LNCAP (cell line): ENCODE measurements around the gene CYP27B1.

Experiments used
- TF ChIP-seq, protein P1 (sequence below): fragments of 450-650 bp; IDR thresholded peaks from 2 replicates; pipeline ENCODE4 v1.5.1; 2017; ENCODE audit warnings: mild to moderate bottlenecking

CYP27B1 gene

GRCh38 chr12:57722716-57723629 is 43.9 kb downstream of the CYP27B1 start:
- TF ChIP-seq, protein P1, sequence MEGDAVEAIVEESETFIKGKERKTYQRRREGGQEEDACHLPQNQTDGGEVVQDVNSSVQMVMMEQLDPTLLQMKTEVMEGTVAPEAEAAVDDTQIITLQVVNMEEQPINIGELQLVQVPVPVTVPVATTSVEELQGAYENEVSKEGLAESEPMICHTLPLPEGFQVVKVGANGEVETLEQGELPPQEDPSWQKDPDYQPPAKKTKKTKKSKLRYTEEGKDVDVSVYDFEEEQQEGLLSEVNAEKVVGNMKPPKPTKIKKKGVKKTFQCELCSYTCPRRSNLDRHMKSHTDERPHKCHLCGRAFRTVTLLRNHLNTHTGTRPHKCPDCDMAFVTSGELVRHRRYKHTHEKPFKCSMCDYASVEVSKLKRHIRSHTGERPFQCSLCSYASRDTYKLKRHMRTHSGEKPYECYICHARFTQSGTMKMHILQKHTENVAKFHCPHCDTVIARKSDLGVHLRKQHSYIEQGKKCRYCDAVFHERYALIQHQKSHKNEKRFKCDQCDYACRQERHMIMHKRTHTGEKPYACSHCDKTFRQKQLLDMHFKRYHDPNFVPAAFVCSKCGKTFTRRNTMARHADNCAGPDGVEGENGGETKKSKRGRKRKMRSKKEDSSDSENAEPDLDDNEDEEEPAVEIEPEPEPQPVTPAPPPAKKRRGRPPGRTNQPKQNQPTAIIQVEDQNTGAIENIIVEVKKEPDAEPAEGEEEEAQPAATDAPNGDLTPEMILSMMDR = no peak

DNA sequence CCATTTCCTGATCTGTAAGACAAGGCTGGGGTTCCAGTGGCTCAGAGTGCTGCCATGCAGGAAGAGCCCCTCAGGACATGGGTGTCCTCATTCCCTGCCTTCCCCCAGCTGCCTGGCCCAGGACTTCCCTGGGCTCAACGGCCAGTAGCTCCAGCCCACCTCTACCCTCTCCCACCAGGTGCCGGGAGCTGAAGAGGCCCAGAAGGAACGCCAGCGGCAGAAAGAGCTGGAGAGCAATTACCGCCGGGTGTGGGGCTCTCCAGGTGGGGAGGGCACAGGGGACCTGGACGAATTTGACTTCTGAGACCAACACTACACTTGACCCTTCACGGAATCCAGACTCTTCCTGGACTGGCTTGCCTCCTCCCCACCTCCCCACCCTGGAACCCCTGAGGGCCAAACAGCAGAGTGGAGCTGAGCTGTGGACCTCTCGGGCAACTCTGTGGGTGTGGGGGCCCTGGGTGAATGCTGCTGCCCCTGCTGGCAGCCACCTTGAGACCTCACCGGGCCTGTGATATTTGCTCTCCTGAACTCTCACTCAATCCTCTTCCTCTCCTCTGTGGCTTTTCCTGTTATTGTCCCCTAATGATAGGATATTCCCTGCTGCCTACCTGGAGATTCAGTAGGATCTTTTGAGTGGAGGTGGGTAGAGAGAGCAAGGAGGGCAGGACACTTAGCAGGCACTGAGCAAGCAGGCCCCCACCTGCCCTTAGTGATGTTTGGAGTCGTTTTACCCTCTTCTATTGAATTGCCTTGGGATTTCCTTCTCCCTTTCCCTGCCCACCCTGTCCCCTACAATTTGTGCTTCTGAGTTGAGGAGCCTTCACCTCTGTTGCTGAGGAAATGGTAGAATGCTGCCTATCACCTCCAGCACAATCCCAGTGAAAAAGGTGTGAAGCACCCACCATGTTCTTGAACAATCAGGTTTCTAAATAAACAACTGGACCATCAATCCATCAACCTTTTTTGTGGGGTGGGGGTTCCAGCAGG is 46.0 kb downstream of the CYP27B1 start:
- TF ChIP-seq, protein P1 = no peak

- TF ChIP-seq, protein P1 = no peak
Observed at GRCh38 chr12:57719777-57720605, 46.9 kb downstream of the CYP27B1 start.

DNA sequence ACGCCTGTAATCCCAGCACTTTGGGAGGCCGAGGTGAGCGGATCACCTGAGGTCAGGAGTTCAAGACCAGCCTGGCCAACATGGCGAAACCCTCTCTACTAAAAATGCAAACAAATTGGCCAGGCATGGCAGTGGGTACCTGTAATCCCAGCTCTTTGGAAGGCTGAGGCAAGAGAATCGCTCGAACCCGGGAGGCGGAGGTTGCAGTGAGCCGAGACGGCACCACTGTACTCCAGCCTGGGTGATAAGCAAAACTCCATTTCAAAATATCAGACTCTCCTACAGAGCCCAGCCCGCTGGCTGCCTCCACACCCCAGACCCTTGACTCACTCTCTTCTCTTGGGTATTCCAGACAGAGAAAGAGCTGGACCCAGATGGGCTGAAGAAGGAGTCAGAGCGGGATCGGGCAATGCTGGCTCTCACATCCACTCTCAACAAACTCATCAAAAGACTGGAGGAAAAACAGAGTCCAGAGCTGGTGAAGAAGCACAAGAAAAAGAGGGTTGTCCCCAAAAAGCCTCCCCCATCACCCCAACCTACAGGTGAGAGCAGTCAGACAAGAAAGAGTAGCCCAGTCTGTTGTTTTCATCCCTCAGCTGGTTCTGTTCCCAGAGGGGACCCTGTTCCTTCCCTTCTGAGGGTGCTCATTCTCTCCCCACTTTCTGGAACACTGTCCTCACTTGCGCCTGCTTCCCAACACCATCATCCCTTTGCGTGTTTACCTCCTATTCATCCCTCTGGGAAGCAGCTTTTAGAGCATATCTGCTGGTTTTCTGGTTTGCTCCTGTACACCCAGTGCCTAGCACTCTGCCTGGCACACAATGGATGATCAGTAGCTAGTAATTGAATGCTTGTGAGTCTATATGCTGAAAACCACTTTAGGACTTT is 48.0 kb downstream of the CYP27B1 start:
- TF ChIP-seq, protein P1 = no peak

DNA sequence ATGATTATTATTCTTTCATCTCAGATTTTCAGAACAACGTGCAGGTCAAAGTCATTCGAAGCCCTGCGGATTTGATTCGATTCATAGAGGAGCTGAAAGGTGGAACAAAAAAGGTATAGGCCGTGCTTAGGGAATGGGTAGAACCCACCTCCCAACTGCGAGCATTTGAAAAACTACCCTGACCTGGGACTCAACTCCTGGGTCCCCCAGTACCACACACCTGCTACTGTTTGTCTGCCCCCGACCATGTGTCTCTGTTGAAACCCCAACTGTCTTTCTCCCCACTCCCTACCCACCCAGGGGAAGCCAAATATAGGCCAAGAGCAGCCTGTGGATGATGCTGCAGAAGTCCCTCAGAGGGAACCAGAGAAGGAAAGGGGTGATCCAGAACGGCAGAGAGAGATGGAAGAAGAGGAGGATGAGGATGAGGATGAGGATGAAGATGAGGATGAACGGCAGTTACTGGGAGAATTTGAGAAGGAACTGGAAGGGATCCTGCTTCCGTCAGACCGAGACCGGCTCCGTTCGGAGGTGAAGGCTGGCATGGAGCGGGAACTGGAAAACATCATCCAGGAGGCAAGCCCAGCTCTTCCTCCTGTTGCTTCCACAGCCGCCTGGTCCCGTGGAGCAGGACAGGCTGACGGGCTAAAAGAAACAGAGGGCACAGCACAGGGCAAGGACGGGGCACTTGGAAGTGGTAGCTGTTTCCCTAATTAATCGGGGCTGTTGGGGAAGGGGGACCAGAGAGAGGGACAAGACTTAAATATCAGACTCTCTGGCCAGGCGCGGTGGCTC is 48.8 kb downstream of the CYP27B1 start:
- TF ChIP-seq, protein P1 = no peak

DNA sequence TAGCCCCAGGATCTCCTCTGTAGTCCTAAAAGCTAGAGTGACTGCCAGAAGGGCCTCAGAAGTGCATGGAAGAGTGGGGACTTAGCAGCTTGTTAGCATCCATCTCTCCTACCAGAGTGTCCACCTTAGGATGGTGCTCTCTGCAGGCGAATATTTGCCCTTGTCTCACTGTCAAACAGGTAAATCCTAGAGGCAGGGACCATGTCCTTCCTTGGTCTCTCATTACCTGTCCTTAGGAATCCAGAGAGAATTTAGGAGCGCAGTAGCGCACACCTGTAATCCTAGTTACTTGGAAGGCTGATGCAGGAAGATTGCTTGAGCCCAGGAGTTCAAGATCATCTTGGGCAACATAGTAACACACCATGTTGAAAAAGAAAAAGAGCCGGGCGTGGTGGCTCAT is 49.7 kb downstream of the CYP27B1 start:
- TF ChIP-seq, protein P1 = no peak
